Lung (tissue), 16 donors: Measurements from ENCODE around the gene OR51G1. TPM values are rescaled to one million over a fixed set of nuclear protein-coding genes. Genes with fewer than 3 reads are reported as not detected.
"Not testable (repeated sequence)": the region's sequence is repeated elsewhere in the genome, so short reads cannot be mapped to it uniquely, and the experiment has no call there.

ENCODE experiments used
- ATAC-seq: fragments of 200-7000 bp; cut with Tn5 transposase; one replicate; pipeline ENCODE4 v1.9.1; 2020; ENCODE audit warnings: moderate number of reproducible peaks; ENCODE audit not compliant: insufficient read depth, low FRiP score
- DNase-seq, 3 donors: peaks; one replicate each; pipeline ENCODE4 v3.0.0-alpha.2; 2013 to 2017
- H3K27ac ChIP-seq, 2 donors: one replicate each; pipeline ENCODE4 v1.5.1; 2013; ENCODE audit warnings: mild to moderate bottlenecking in 2 of 2, moderate library complexity in 2 of 2, control low read depth in 1 of 2, inconsistent platforms in 1 of 2, low read depth in 1 of 2, low read length in 1 of 2
- H3K27me3 ChIP-seq, 3 donors: one replicate each; pipeline ENCODE4 v1.5.1; 2013; ENCODE audit warnings: low read length in 2 of 3; ENCODE audit not compliant: control insufficient read depth in 3 of 3, insufficient read depth in 3 of 3
- H3K36me3 ChIP-seq, 4 donors: one replicate each; pipeline ENCODE4 v1.5.1; 2013; ENCODE audit warnings: low read length in 4 of 4, mild to moderate bottlenecking in 1 of 4, moderate library complexity in 1 of 4; ENCODE audit not compliant: control insufficient read depth in 4 of 4, insufficient read depth in 4 of 4
- H3K4me1 ChIP-seq, 5 donors: one replicate each; pipeline ENCODE4 v1.5.1; 2013; ENCODE audit warnings: low read length in 5 of 5, mild to moderate bottlenecking in 2 of 5, moderate library complexity in 1 of 5; ENCODE audit not compliant: control insufficient read depth in 5 of 5, insufficient read depth in 5 of 5
- H3K4me3 ChIP-seq: one replicate; pipeline ENCODE4 v1.5.1; 2013; ENCODE audit warnings: mild to moderate bottlenecking, control low read depth, moderate library complexity
- H3K9ac ChIP-seq, 2 donors: one replicate each; pipeline ENCODE4 v1.5.1; 2013; ENCODE audit warnings: low read length in 2 of 2, control low read depth in 1 of 2; ENCODE audit not compliant: insufficient read depth in 1 of 2
- H3K9me3 ChIP-seq, 4 donors: one replicate each; pipeline ENCODE4 v1.5.1; 2013; ENCODE audit warnings: low read length in 3 of 4, mild to moderate bottlenecking in 1 of 4, moderate library complexity in 1 of 4; ENCODE audit not compliant: control insufficient read depth in 4 of 4, insufficient read depth in 3 of 4
- CTCF ChIP-seq: IDR thresholded peaks from 2 replicates; pipeline ENCODE4 v1.5.1; 2012; ENCODE audit warnings: mild to moderate bottlenecking; ENCODE audit errors: control extremely low read depth, extremely low read depth
- WGBS, 2 donors: extraction: QIAGEN DNeasy Blood & Tissue Kit; methylation state at CpG; one replicate each; pipeline ENCODE4 v1.1.7; 2013; 5-methylcytosine and 5-hydroxymethylcytosine counted together
- long read RNA-seq, 5 donors: transcript quantifications; one replicate each; lab custom pipeline, GENCODE V29; 2026
- polyA plus RNA-seq, 2 donors: library from polyadenylated mRNA; stranded (reverse); fragments of 200-250 nt; gene quantifications; one replicate each; pipeline ENCODE4 v1.2.1, GENCODE V29; 2013
- total RNA-seq, 2 donors: library from RNA; depleted of rRNA in 1 of 2; stranded (reverse); fragments of >200 nt in 1 of 2; gene quantifications; one replicate each; pipeline ENCODE4 v1.2.1, GENCODE V29; 2014 to 2021
- donor health status: control.
- donor health status: control.
- donor health status: Bipolar disorder and iron deficiency.
- donor health status: healthy.
- donor health status: DM: yes; HTN: yes; CAD: no.

The OR51G1 gene
- total RNA-seq: not detected
- not detected for polyA plus RNA-seq
- long read RNA-seq, donor 1: 0 reads
- long read RNA-seq, donor 2: 0 reads
- long read RNA-seq, donor 3: 0 reads
- long read RNA-seq, donor 4: 0 reads
- long read RNA-seq, donor 5: 0 reads

- Histone ChIP-seq H3K36me3 (no peaks in the 10 kb centered on the region), H3K9ac (no peak within 1 kb of the TSS), H3K4me3 (no peak within 1 kb of the TSS), H3K9me3 (peaks cover 0 to under 1% (median 0%) of the 10 kb centered on the region in 4 donors), H3K27ac (no peak within 1 kb of the TSS), H3K4me1 (no peaks in the 10 kb centered on the region), H3K27me3 (no peaks in the 10 kb centered on the region)
- no peak for ATAC-seq
- TF ChIP-seq CTCF: no peak
- no peak for DNase-seq
- WGBS, 2 donors: 73 to 100% methylated on average over 1 of the region's 1 CpG
These were observed at the start of gene OR51G1 for GRCh38 chr11:4924239-4924638. OR51G1 (minus strand) TSS chr11:4924339; CDS start chr11:4924339, 0 bp downstream.

- no peak overlapping the region for H3K4me3 ChIP-seq
- WGBS, 2 donors: 58 to 82% methylated on average over 1 of the region's 1 CpG
- no peaks in the 10 kb centered on the region for H3K4me1 ChIP-seq
- no peaks in the 10 kb centered on the region for H3K9me3 ChIP-seq
- no peak for DNase-seq
- H3K36me3 ChIP-seq: no peaks in the 10 kb centered on the region
- no peak overlapping the region for H3K27ac ChIP-seq
- no peak for TF ChIP-seq CTCF
- no peak for ATAC-seq
- no peaks in the 10 kb centered on the region for H3K27me3 ChIP-seq
- H3K9ac ChIP-seq: no peak overlapping the region
These were observed 38.7 kb upstream of the OR51G1 start for GRCh38 chr11:4962816-4963215.

GRCh38 chr11:4960877-4961276, 36.7 kb upstream of the OR51G1 start:
- Histone ChIP-seq H3K27ac (no peak overlapping the region), H3K9me3 (no peaks in the 10 kb centered on the region), H3K4me1 (no peaks in the 10 kb centered on the region), H3K4me3 (no peak overlapping the region), H3K27me3 (no peaks in the 10 kb centered on the region), H3K9ac (no peak overlapping the region), H3K36me3 (no peaks in the 10 kb centered on the region)
- DNase-seq: no peak
- no peak for ATAC-seq
- TF ChIP-seq CTCF: no peak
- 77 to 83% methylated on average over 3 of the region's 3 CpGs for WGBS, 2 donors

- Histone ChIP-seq H3K27ac (no peak overlapping the region), H3K9ac (no peak overlapping the region), H3K36me3 (no peaks in the 10 kb centered on the region), H3K9me3 (no peaks in the 10 kb centered on the region), H3K4me3 (no peak overlapping the region), H3K4me1 (no peaks in the 10 kb centered on the region), H3K27me3 (no peaks in the 10 kb centered on the region)
- TF ChIP-seq CTCF: no peak
- no peak for ATAC-seq
- DNase-seq: no peak
- 86 to 98% methylated on average over 4 of the region's 4 CpGs for WGBS, 2 donors
These were observed 33.3 kb upstream of the OR51G1 start for GRCh38 chr11:4957396-4957795.

GRCh38 chr11:4955613-4956012, 31.5 kb upstream of the OR51G1 start, which contains the start of gene OR51A2:
OR51A2 (minus strand) TSS chr11:4955713; CDS start chr11:4955713, 0 bp downstream.
- 72 to 81% methylated on average over 2 of the region's 2 CpGs for WGBS, 2 donors
- H3K4me3 ChIP-seq, H3K4me1 ChIP-seq, H3K27me3 ChIP-seq, H3K27ac ChIP-seq, H3K36me3 ChIP-seq, ATAC-seq, H3K9me3 ChIP-seq, DNase-seq, H3K9ac ChIP-seq: not testable (repeated sequence)
